ENCODE data around the gene CHCHD2.
"Not testable (repeated sequence)": the region's sequence is repeated elsewhere in the genome, so short reads cannot be mapped to it uniquely, and the experiment has no call there.

Gene CHCHD2

DNA sequence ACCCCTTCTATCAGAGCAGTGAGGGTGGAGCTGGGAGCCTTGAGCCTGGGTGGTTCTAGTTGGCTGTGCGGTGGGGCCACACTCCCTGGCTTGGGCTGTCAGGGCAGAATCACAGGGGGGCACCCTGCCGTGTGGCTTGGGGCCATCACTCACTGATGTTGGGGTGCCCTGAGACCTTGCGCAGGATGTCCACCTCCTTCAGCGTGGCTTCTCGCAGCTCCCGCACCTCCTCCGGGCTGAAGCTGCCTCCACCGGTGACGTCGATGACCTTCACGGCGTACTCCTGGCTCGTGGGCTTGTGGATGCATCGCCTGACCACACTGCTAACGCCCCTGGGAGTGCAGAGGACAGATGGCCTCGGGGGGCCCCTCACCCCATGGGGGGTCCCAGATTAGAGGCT lies 18.8 kb downstream of the CHCHD2 start:
- DNase-seq (ENCODE audit: low read depth, low spot score) = no peak
- H3K4me3 ChIP-seq (ENCODE audit: low read length) = no peak overlapping the region

- H3K4me3 ChIP-seq (ENCODE audit: low read length) = no peak overlapping the region
- no peak for DNase-seq (ENCODE audit: low read depth, low spot score)
These were observed 19.5 kb downstream of the CHCHD2 start for GRCh38 chr7:56086761-56087160.

- DNase-seq (ENCODE audit: low read depth, low spot score) = no peak
- no peak overlapping the region for H3K4me3 ChIP-seq (ENCODE audit: low read length)
These were observed 23.0 kb downstream of the CHCHD2 start for GRCh38 chr7:56083150-56083785.

DNA sequence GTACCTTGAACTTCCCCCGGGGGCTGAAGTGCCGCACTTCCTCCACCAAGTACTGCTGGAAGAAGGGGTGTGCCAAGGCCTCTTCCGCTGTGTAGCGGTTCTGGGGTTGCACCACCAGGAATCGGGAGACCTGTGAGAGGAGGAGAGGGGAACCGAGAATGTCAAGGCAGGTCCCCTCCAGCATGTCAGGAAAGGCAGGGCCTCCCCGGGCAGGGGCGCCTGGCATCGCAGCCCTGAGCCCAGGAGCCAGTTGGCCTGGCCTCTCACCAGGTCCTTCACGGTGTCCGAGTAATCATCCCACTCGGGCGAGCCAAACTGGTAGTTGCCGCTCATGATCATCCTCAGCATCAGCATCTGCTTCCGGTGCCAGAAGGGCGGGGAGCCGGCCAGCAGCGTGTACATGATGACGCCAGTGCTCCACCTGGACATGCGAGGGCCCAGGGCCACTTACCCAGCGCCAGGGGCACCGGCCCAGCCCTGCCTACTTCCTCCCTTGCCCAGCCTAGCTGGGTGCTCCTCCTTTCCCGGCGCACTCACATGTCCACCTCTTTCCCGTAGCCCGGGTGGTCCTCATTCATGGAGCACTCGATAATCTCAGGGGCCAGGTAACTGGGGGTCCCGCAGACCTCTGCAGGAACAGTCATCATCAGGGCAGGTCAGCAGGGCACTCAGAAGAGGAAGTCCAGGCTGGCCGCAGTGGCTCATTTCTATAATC lies 24.5 kb downstream of the CHCHD2 start:
- no peak for DNase-seq (ENCODE audit: low read depth, low spot score)
- no peak overlapping the region for H3K4me3 ChIP-seq (ENCODE audit: low read length)

DNA sequence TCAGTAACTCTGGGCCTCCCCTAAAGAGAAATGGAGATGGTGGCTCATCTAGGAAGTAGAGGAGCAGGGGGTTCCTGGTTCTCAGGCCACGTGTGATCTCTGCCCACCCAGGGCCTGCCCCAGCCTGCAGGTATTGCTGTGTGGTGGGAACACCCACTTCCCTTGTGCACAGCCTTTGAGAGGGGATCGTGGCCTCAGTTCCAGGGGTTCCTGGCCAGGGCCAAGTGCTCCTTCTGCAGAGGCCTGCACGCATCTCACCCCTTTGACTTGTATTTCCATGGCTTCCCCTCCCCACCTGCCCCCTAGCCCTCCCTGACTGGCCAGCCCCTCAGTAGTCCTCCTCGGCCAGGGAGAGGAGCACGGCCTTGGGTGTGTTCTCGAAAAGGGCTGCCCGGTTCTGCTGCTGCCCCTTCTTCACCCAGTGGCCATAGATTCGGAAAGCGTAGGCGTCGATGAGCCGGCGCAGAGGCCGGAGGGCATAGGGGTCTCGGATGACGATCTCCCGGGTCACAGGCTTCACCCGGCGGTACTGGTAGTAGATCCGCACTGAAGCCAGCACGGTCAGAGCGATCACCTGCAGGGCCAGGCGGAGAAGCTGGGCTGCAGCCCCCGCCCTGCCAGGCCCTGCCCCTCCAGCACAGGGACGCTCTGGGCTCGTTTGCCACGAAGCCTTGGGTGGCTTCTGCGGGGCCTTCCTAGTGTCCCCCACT lies 25.4 kb downstream of the CHCHD2 start:
- not testable (repeated sequence) for DNase-seq (ENCODE audit: low read depth, low spot score); H3K4me3 ChIP-seq (ENCODE audit: low read length)

DNA sequence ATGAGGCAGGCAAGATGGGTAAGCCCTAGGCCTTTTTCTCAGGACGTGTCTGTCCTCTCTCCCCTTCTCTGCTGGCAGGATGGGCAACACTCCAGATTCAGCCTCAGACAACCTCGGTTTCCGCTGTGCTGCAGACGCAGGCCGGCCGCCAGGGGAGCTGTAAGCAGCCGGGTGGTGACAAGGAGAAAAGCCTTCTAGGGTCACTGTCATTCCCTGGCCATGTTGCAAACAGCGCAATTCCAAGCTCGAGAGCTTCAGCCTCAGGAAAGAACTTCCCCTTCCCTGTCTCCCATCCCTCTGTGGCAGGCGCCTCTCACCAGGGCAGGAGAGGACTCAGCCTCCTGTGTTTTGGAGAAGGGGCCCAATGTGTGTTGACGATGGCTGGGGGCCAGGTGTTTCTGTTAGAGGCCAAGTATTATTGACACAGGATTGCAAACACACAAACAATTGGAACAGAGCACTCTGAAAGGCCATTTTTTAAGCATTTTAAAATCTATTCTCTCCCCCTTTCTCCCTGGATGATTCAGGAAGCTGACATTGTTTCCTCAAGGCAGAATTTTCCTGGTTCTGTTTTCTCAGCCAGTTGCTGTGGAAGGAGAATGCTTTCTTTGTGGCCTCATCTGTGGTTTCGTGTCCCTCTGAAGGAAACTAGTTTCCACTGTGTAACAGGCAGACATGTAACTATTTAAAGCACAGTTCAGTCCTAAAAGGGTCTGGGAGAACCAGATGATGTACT lies 26.7 kb downstream of the CHCHD2 start:
- DNase-seq (ENCODE audit: low read depth, low spot score) = no peak

DNA sequence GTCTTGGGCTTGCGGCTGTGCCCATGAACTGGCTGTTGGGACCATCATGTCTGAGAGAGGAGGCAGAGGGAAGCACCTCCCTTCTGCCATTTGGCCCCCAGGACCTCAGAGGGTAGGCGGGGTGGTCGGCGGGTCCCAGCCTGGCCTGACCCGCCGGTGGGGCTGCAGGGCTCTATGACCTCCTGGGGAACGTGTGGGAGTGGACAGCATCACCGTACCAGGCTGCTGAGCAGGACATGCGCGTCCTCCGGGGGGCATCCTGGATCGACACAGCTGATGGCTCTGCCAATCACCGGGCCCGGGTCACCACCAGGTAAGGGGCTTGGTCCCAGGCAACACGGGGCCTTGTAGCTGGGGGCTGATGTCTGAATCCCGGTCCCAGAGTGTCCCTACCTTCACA lies 28.1 kb downstream of the CHCHD2 start:
- H3K4me3 ChIP-seq (ENCODE audit: low read length) = no peak overlapping the region
- no peak for DNase-seq (ENCODE audit: low read depth, low spot score)

More for the DNA sequence above, 26.7 kb downstream of the CHCHD2 start:
- H3K4me3 ChIP-seq (ENCODE audit: low read length) = no peak overlapping the region

- no peak for DNase-seq (ENCODE audit: low read depth, low spot score)
- no peak overlapping the region for H3K4me3 ChIP-seq (ENCODE audit: low read length)
These were observed 28.6 kb downstream of the CHCHD2 start for GRCh38 chr7:56077681-56078080.

- DNase-seq (ENCODE audit: low read depth, low spot score) = no peak
- no peak overlapping the region for H3K4me3 ChIP-seq (ENCODE audit: low read length)
These were observed 31.9 kb downstream of the CHCHD2 start for GRCh38 chr7:56074371-56074791.

DNA sequence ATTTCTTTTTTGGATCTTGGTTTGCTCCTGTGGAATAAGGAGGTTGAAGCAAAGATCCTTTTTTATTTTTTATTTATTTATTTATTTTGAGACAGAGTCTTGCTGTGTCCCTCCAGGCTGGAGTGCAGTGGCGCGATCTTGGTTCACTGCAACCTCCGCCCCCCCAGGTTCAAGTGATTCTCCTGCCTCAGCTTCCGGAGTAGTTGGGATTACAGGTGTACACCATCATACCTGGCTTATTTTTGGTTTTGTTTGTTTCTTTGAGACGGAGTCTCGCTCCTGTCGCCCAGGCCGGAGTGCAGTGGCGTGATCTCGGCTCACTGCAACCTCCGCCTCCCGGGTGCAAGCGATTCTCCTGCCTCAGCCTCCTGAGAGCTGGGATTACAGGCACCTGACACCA lies 39.9 kb downstream of the CHCHD2 start:
- not testable (repeated sequence) for H3K4me3 ChIP-seq (ENCODE audit: low read length); DNase-seq (ENCODE audit: low read depth, low spot score)

DNA sequence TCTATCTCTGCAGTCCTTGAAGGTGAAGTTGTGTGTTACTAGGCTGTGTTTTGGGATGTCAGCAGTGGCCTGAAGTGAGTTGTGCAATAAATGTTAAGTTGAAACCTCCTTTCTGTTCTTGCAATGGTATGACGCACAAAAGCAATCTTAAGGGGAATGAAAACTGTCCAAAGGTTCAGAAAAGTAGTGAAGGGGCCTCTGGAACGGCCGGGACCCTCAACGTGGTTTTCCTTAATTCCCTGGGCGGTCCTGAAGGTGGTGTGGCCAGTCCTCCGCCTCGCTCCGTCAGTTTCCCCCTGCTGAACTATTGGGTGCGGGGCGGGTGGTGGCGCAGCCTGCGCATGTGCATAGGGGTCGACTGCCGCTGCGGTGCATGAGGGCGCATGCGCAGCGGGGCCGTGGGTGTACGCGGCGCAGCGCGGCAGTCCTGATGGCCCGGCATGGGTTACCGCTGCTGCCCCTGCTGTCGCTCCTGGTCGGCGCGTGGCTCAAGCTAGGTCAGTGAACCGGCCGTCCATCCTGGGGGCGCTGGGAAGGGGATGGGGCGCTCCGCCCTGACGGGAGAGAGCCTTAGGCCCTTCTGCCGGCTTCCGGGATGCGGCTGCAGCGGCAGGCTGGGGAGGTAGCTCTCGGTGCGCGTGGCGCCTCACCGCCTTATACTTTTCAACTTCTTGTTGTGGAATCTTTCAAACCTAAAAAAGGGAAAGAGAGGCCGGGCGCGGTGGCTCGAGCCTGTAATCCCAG lies 42.2 kb downstream of the CHCHD2 start, which contains the start of gene SUMF2:
SUMF2 (plus strand) TSS at position 405 of the 744 bp plus-strand sequence; CDS start at position 431, 26 bp downstream.
- peak within 1 kb of the TSS; percentile 70 for H3K4me3 ChIP-seq (ENCODE audit: low read length)
- DNase-seq (ENCODE audit: low read depth, low spot score) = peak; percentile 78

DNA sequence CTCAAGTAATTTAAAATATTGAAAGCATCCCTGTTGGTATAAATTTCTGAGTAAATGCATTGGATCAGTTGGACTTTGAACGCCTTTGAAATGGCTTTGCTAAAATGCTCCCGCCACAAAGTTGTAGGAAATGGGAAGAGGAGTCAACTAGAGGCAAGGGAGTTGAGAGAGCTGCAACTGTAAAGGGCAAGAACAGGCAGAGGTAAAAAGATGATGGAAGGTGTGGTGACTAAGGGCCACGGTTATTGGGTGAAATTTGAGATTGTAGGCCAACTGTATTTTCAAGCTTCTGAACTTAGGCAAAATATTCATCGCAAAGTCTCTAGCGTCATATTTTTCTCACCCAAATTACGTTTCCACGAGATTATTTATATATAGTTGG lies 42.8 kb downstream of the CHCHD2 start:
- DNase-seq (ENCODE audit: low read depth, low spot score) = no peak
- H3K4me3 ChIP-seq (ENCODE audit: low read length) = peak overlapping the region; percentile 70

- no peak overlapping the region for H3K4me3 ChIP-seq (ENCODE audit: low read length)
- DNase-seq (ENCODE audit: low read depth, low spot score) = no peak
These were observed 43.9 kb downstream of the CHCHD2 start for GRCh38 chr7:56062382-56062781.

DNA sequence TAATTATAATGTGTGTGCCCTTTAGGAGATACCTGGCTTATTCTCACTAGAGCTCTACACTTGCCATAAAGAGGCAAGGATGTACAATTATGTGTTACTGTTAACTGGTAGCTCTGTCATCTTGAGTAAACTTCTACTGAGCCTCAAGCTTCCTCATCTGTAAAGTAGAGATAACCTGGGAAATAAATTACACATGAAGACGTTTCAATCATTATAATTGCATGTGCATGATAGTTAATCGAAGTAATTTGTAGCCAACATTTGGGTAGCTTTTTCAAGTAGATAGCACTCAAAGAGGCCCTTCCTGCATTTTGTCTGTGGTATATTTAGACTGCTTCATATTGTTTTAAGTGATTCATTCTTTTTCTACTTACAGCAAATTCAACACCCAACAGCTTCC lies 52.3 kb downstream of the CHCHD2 start:
- no peak for DNase-seq (ENCODE audit: low read depth, low spot score)
- H3K4me3 ChIP-seq (ENCODE audit: low read length) = no peak overlapping the region

GRCh38 chr7:56053379-56053778 lies 52.9 kb downstream of the CHCHD2 start:
- no peak overlapping the region for H3K4me3 ChIP-seq (ENCODE audit: low read length)
- DNase-seq (ENCODE audit: low read depth, low spot score) = no peak

All from Jurkat, Clone E6-1 (cell line).